Adrenal gland (tissue), 12 donors: ENCODE data around the gene RHOT1. TPM values are rescaled to one million over a fixed set of nuclear protein-coding genes. Genes with fewer than 3 reads are reported as not detected.
"Not testable (repeated sequence)": the region's sequence is repeated elsewhere in the genome, so short reads cannot be mapped to it uniquely, and the experiment has no call there.

ENCODE experiments used
- DNase-seq, 7 donors: peaks; one replicate each; pipeline ENCODE4 v3.0.0-alpha.2; 2019 to 2020
- H3K27ac ChIP-seq, 5 donors: fragments of 200-600 bp; sonication (generic) in 4 of 5; 1 replicate in 3 of 5; 2 replicates in 2 of 5; pipeline versions ENCODE4 v1.5.1 to v1.8.0; 2016 to 2020; ENCODE audit warnings: mild to moderate bottlenecking in 1 of 5
- H3K27me3 ChIP-seq: fragments of 200-600 bp; 2 replicates; pipeline ENCODE4 v1.8.0; 2021
- H3K36me3 ChIP-seq, 2 donors: fragments of 200-600 bp; replicated peaks in 1 of 2; 1 replicate in 1 of 2; 2 replicates in 1 of 2; pipeline versions ENCODE4 v1.5.1 to v1.8.0; 2018 to 2022
- H3K4me1 ChIP-seq, 2 donors: fragments of 200-600 bp; replicated peaks in 1 of 2; 1 replicate in 1 of 2; 2 replicates in 1 of 2; pipeline versions ENCODE4 v1.5.1 to v1.8.0; 2018 to 2021
- H3K4me3 ChIP-seq, 4 donors: fragments of 200-600 bp; sonication (generic) in 3 of 4; one replicate each; pipeline ENCODE4 v1.5.1; 2016 to 2018
- H3K9me3 ChIP-seq, 3 donors: fragments of 200-600 bp; sonication (generic) in 1 of 3; replicated peaks in 1 of 3; 1 replicate in 2 of 3; 2 replicates in 1 of 3; pipeline versions ENCODE4 v1.5.1 to v1.8.0; 2016 to 2021
- CTCF ChIP-seq, 6 experiments: fragments of 450-650 bp in 4 of 6; fragments of 200-600 bp in 2 of 6; sonication (generic) in 1 of 6; IDR thresholded peaks; 1 replicate in 5 of 6; 2 replicates in 1 of 6; pipeline versions ENCODE4 v1.5.1 to v1.8.0; 2016 to 2021; ENCODE audit warnings: antibody characterized with exemption in 6 of 6, mild to moderate bottlenecking in 2 of 6, moderate library complexity in 1 of 6
- POLR2A ChIP-seq, 2 donors: fragments of 450-650 bp; IDR thresholded peaks; one replicate each; pipeline ENCODE4 v1.6.1; 2017; ENCODE audit warnings: antibody characterized with exemption in 2 of 2, mild to moderate bottlenecking in 2 of 2, moderate library complexity in 1 of 2
- WGBS, 4 donors: extraction: QIAGEN DNeasy Blood & Tissue Kit in 2 of 4; methylation state at CpG; one replicate each; pipeline versions ENCODE4 v1.1.5 to v1.1.7; 2013 to 2017; 5-methylcytosine and 5-hydroxymethylcytosine counted together
- intact Hi-C, 2 donors: fragments of 100-400 bp; cut with DNase I; formaldehyde crosslinking; loops; one replicate each; pipeline versions ENCODE4 v1.14.1 to v1.15.0; 2022 to 2023
- polyA plus RNA-seq, 3 donors: library from polyadenylated mRNA; stranded (reverse); fragments of 200-250 nt in 2 of 3; fragments of 350-450 nt in 1 of 3; fragmentation: Illumina TruSeq in 1 of 3; extraction: RNeasy Lipid Tissue Mini Kit (QIAGEN cat#74804) in 1 of 3; gene quantifications; one replicate each; pipeline ENCODE4 v1.2.3, GENCODE V29; 2013 to 2014
- total RNA-seq, 9 donors: library from RNA; depleted of rRNA in 4 of 9; stranded (reverse); fragments of >200 nt in 4 of 9; fragments of 120-200 nt in 1 of 9; fragmentation: NEBNext Ultra II Directional in 1 of 9; extraction: Animal tissue kit (Norgen Biotek cat#: 25700) in 1 of 9; gene quantifications; one replicate each; pipeline versions ENCODE4 v1.1.0 to v1.2.4, GENCODE V29; 2013 to 2023
- donor health status: healthy with polysubstance abuse.
- donor health status: Bipolar disorder and iron deficiency.
- donor health status: DM: yes; HTN: yes; CAD: no.
- donor health status: DM: no; HTN: no; CAD: no.
- donor health status: DM: no; HTN: no; CAD: no.
- donor health status: DM: yes; HTN: yes; CAD: no.

The RHOT1 gene
- total and polyA plus RNA-seq, 12 donors: 44.2 to 97.7 (median 66.4) TPM

GRCh38 chr17:32127158-32127897 lies 15.0 kb upstream of the RHOT1 start:
- H3K27ac ChIP-seq: peak overlapping the region; percentile 76 to 93 (median 85)
- WGBS, 4 donors: 0 to 2% (median 0%) methylated on average over 16 to 25 of the region's 25 CpGs
- intact Hi-C loops: no loop called here

GRCh38 chr17:32128470-32128869 lies 13.8 kb upstream of the RHOT1 start:
- H3K9me3 ChIP-seq, intact Hi-C loops, H3K27me3 ChIP-seq, H3K36me3 ChIP-seq: not testable (repeated sequence)
- Histone ChIP-seq H3K4me3 (peak overlapping the region in 2 of 4 donors; percentile 34 to 65), H3K27ac (peak overlapping the region in 1 of 5 donors; percentile 81), H3K4me1 (peaks cover 3 to 17% of the 10 kb centered on the region in 2 donors)
- WGBS, 4 donors: 83 to 88% (median 83%) methylated on average over 6 to 7 of the region's 7 CpGs
- peak in 1 of 7 donors; percentile 48 for DNase-seq

More at GRCh38 chr17:32127158-32127897, 15.0 kb upstream of the RHOT1 start:
- H3K4me3 ChIP-seq: peak overlapping the region; percentile 34 to 65 (median 41)
- H3K9me3 ChIP-seq: no peaks in the 10 kb centered on the region
- no peaks in the 10 kb centered on the region for H3K36me3 ChIP-seq
- H3K4me1 ChIP-seq: peaks cover 3 to 17% of the 10 kb centered on the region in 2 donors
- TF ChIP-seq CTCF (IDR thresholded peaks at IDR 0.05): no peak
- TF ChIP-seq POLR2A (IDR thresholded peaks at IDR 0.05): peak; percentile 25 to 58
- H3K27me3 ChIP-seq: no peaks in the 10 kb centered on the region
- DNase-seq: peak; percentile 80 to 94 (median 90)

GRCh38 chr17:32135497-32136117 lies 6.7 kb upstream of the RHOT1 start:
- H3K36me3 ChIP-seq, H3K4me1 ChIP-seq, H3K27ac ChIP-seq, H3K27me3 ChIP-seq, H3K4me3 ChIP-seq, H3K9me3 ChIP-seq: not testable (repeated sequence)
- TF ChIP-seq CTCF (IDR thresholded peaks at IDR 0.05): peak in 5 of 6 experiments; percentile 48 to 68 (median 51)
- 33 to 43% (median 42%) methylated on average over 13 to 14 of the region's 14 CpGs for WGBS, 4 donors
- intact Hi-C loops: loop anchor here in 1 of 2 donors (5.0 kb wide), 1 partner anchor 128 kb away; the partner anchor contains the start of gene LRRC37B
- DNase-seq: peak in 6 of 7 donors; percentile 51 to 78 (median 64)

- H3K4me3 ChIP-seq: no peak overlapping the region
- no peaks in the 10 kb centered on the region for H3K9me3 ChIP-seq
- no peak for TF ChIP-seq POLR2A (IDR thresholded peaks at IDR 0.05)
- no peak for TF ChIP-seq CTCF (IDR thresholded peaks at IDR 0.05)
- no peak overlapping the region for H3K27ac ChIP-seq
- peaks cover 0 to 9% of the 10 kb centered on the region in 2 donors for H3K4me1 ChIP-seq
- no peaks in the 10 kb centered on the region for H3K36me3 ChIP-seq
- no peaks in the 10 kb centered on the region for H3K27me3 ChIP-seq
- 71 to 100% (median 74%) methylated on average over 1 of the region's 1 CpG for WGBS, 4 donors
- no peak for DNase-seq
- intact Hi-C loops: loop anchor here in 1 of 2 donors (5.0 kb wide), 1 partner anchor 130 kb away; the partner anchor contains the start of gene LRRC37B
These were observed 5.4 kb upstream of the RHOT1 start for GRCh38 chr17:32136856-32137255.

GRCh38 chr17:32139504-32139903 lies 2.8 kb upstream of the RHOT1 start:
- not testable (repeated sequence) for H3K36me3 ChIP-seq, H3K27ac ChIP-seq, H3K27me3 ChIP-seq, DNase-seq, H3K9me3 ChIP-seq, H3K4me3 ChIP-seq
- intact Hi-C loops: loop anchor here in 1 of 2 donors (5.0 kb wide), 1 partner anchor 132 kb away; the partner anchor contains the start of gene LRRC37B
- peaks cover 9 to 21% of the 10 kb centered on the region in 2 donors for H3K4me1 ChIP-seq
- WGBS, 4 donors: 74 to 93% (median 93%) methylated on average over 5 of the region's 5 CpGs
